H1 (cell line): ENCODE results near the gene AGBL1. TPM values are rescaled to one million over a fixed set of nuclear protein-coding genes. Genes with fewer than 3 reads are reported as not detected.

Source experiments
- CTCF ChIA-PET: fragments of 300-600 bp; sonication (Branson Sonifier 250); formaldehyde crosslinking; loops from one replicate; lab custom pipeline; 2021; ENCODE audit not compliant: partially characterized antibody; lab: Charles Lee
- POLR2A ChIA-PET: fragments of 300-600 bp; sonication (Branson Sonifier 250); formaldehyde crosslinking; loops from one replicate; lab custom pipeline; 2021; ENCODE audit warnings: inconsistent platforms; ENCODE audit not compliant: partially characterized antibody; lab: Charles Lee
- DNase-seq, 2 experiments: peaks; one replicate each; pipeline versions ENCODE4 v3.0.0 to v3.0.0-alpha.2; 2010 to 2022; ENCODE audit warnings: low spot score in 2 of 2, low read depth in 1 of 2, mixed read lengths in 1 of 2
- FAIRE-seq: peaks from 2 replicates; lab custom pipeline; 2011; peaks lifted over from hg19 to GRCh38; lab: Jason Lieb, UNC
- H2AFZ ChIP-seq: 2 replicates; pipeline ENCODE4 v1.8.1; 2012; ENCODE audit warnings: low read length, inconsistent platforms
- H2AK5ac ChIP-seq: 2 replicates; pipeline ENCODE4 v1.6.1; 2013; ENCODE audit warnings: low read depth, low read length
- H2BK120ac ChIP-seq: replicated peaks from 2 replicates; pipeline ENCODE3; 2013; ENCODE audit warnings: low read depth, low read length, inconsistent platforms
- H2BK12ac ChIP-seq: 2 replicates; pipeline ENCODE4 v1.6.1; 2013; ENCODE audit warnings: low read depth, low read length
- H2BK15ac ChIP-seq: 2 replicates; pipeline ENCODE4 v1.6.1; 2013; ENCODE audit warnings: low read length
- H2BK20ac ChIP-seq: 2 replicates; pipeline ENCODE4 v1.6.1; 2013; ENCODE audit warnings: low read length
- H2BK5ac ChIP-seq: 2 replicates; pipeline ENCODE4 v1.6.1; 2013; ENCODE audit warnings: low read depth, low read length
- H3K14ac ChIP-seq: 2 replicates; pipeline ENCODE4 v1.6.1; 2013; ENCODE audit warnings: inconsistent platforms; ENCODE audit not compliant: insufficient read length
- H3K18ac ChIP-seq: 2 replicates; pipeline ENCODE4 v1.6.1; 2013; ENCODE audit warnings: low read length; ENCODE audit errors: extremely low read depth
- H3K23ac ChIP-seq: 2 replicates; pipeline ENCODE4 v1.6.1; 2013; ENCODE audit warnings: inconsistent platforms; ENCODE audit not compliant: insufficient read length
- H3K23me2 ChIP-seq: 2 replicates; pipeline ENCODE4 v1.6.1; 2013; ENCODE audit warnings: low read depth, low read length
- H3K27ac ChIP-seq: 2 replicates; pipeline ENCODE4 v1.6.1; 2011; ENCODE audit warnings: low read depth, low read length, inconsistent platforms
- H3K27me3 ChIP-seq, 4 experiments: replicated peaks in 1 of 4; 1 replicate in 1 of 4; 2 replicates in 3 of 4; pipeline versions ENCODE4 v1.6.1 to v1.8.1; 2011 to 2013; ENCODE audit warnings: low read length in 3 of 4, mild to moderate bottlenecking in 3 of 4, inconsistent platforms in 2 of 4, mixed read lengths in 2 of 4, moderate library complexity in 1 of 4; ENCODE audit not compliant: control insufficient read depth in 3 of 4, insufficient read depth in 3 of 4; ENCODE audit errors: extremely low read depth in 1 of 4
- H3K36me3 ChIP-seq, 4 experiments: 2 replicates each; pipeline versions ENCODE4 v1.6.1 to v1.8.1; 2011 to 2013; ENCODE audit warnings: mild to moderate bottlenecking in 4 of 4, low read length in 3 of 4, moderate library complexity in 2 of 4, control low read depth in 1 of 4, inconsistent platforms in 1 of 4; ENCODE audit not compliant: insufficient read depth in 4 of 4, control insufficient read depth in 2 of 4
- H3K4ac ChIP-seq: replicated peaks from 2 replicates; pipeline ENCODE3; 2013; ENCODE audit warnings: low read length, low read depth, mixed read lengths, inconsistent platforms; ENCODE audit not compliant: insufficient read length
- H3K4me1 ChIP-seq, 4 experiments: replicated peaks in 1 of 4; 1 replicate in 1 of 4; 2 replicates in 3 of 4; pipeline versions ENCODE4 v1.6.1 to v1.8.1; 2011 to 2013; ENCODE audit warnings: low read length in 3 of 4, inconsistent platforms in 2 of 4, mixed read lengths in 1 of 4; ENCODE audit not compliant: insufficient read depth in 4 of 4, control insufficient read depth in 3 of 4
- H3K4me2 ChIP-seq, 2 experiments: 2 replicates each; pipeline versions ENCODE4 v1.6.1 to v1.8.1; 2011 to 2013; ENCODE audit warnings: low read depth in 2 of 2, low read length in 2 of 2, control low read depth in 1 of 2, inconsistent platforms in 1 of 2, mild to moderate bottlenecking in 1 of 2; ENCODE audit not compliant: insufficient read depth in 1 of 2
- H3K4me3 ChIP-seq, 4 experiments: fragments of 200-600, 300-600 bp in 1 of 4; sonication (generic), shearing (Covaris generic), sonication (Bioruptor Twin) in 1 of 4; 2 replicates each; pipeline versions ENCODE4 v1.5.1 to v1.8.1; 2011 to 2016; ENCODE audit warnings: low read length in 4 of 4, low read depth in 3 of 4, control low read depth in 2 of 4, inconsistent platforms in 2 of 4, mild to moderate bottlenecking in 2 of 4, mixed read lengths in 1 of 4, moderate library complexity in 1 of 4; ENCODE audit not compliant: insufficient read depth in 2 of 4; ENCODE audit errors: extremely low read depth in 1 of 4
- H3K56ac ChIP-seq: replicated peaks from 2 replicates; pipeline ENCODE3; 2013; ENCODE audit warnings: low read depth, mild to moderate bottlenecking, mixed read lengths, low read length, inconsistent platforms; ENCODE audit not compliant: insufficient read length
- H3K79me1 ChIP-seq: 2 replicates; pipeline ENCODE4 v1.6.1; 2013; ENCODE audit warnings: low read depth, low read length, control low read depth
- H3K79me2 ChIP-seq, 2 experiments: 2 replicates each; pipeline versions ENCODE4 v1.6.1 to v1.8.1; 2012 to 2013; ENCODE audit warnings: low read length in 2 of 2, mild to moderate bottlenecking in 2 of 2, inconsistent platforms in 1 of 2; ENCODE audit not compliant: insufficient read depth in 2 of 2, control insufficient read depth in 1 of 2
- H3K9ac ChIP-seq, 4 experiments: replicated peaks in 1 of 4; 1 replicate in 1 of 4; 2 replicates in 3 of 4; pipeline versions ENCODE4 v1.6.1 to v1.8.1; 2011 to 2013; ENCODE audit warnings: low read depth in 3 of 4, low read length in 3 of 4, control low read depth in 2 of 4, mild to moderate bottlenecking in 2 of 4, moderate library complexity in 2 of 4, inconsistent platforms in 1 of 4; ENCODE audit errors: extremely low read depth in 1 of 4
- H3K9me3 ChIP-seq, 2 experiments: 2 replicates each; pipeline versions ENCODE4 v1.6.1 to v1.8.1; 2012 to 2013; ENCODE audit warnings: mild to moderate bottlenecking in 2 of 2, moderate library complexity in 2 of 2, control low read depth in 1 of 2, inconsistent platforms in 1 of 2, low read depth in 1 of 2, low read length in 1 of 2, mixed read lengths in 1 of 2; ENCODE audit not compliant: insufficient read depth in 2 of 2
- H4K20me1 ChIP-seq, 2 experiments: replicated peaks in 1 of 2; 2 replicates each; pipeline versions ENCODE3 to v1.8.1; 2011 to 2013; ENCODE audit warnings: inconsistent platforms in 2 of 2, low read length in 2 of 2, mild to moderate bottlenecking in 1 of 2; ENCODE audit not compliant: insufficient read depth in 2 of 2, control insufficient read depth in 1 of 2
- H4K5ac ChIP-seq: 2 replicates; pipeline ENCODE4 v1.6.1; 2013; ENCODE audit warnings: low read length, low read depth, mixed read lengths, inconsistent platforms; ENCODE audit not compliant: insufficient read length
- H4K8ac ChIP-seq: 2 replicates; pipeline ENCODE4 v1.8.0; 2013; ENCODE audit warnings: mild to moderate bottlenecking, moderate library complexity, low read length, inconsistent platforms; ENCODE audit not compliant: insufficient read depth; ENCODE audit errors: extremely low read depth
- H4K91ac ChIP-seq: replicated peaks from 2 replicates; pipeline ENCODE3; 2013; ENCODE audit warnings: low read length, mixed read lengths, inconsistent platforms; ENCODE audit not compliant: insufficient read length
- JUND ChIP-seq: IDR thresholded peaks from 2 replicates; pipeline ENCODE4 v1.6.1; 2011; ENCODE audit warnings: mild to moderate bottlenecking, improper control_type of control experiment, low read length
- KDM1A ChIP-seq: fragments of 200-600, 300-600 bp; sonication (generic); IDR thresholded peaks from 2 replicates; pipeline ENCODE4 v1.7.1; 2016; ENCODE audit warnings: mild to moderate bottlenecking, low read length, borderline replicate concordance
- RNF2 ChIP-seq: fragments of 200-900, 300-1000 bp; sonication (generic); IDR thresholded peaks from 2 replicates; pipeline ENCODE4 v1.7.1; 2016; ENCODE audit warnings: borderline replicate concordance, low read depth, mild to moderate bottlenecking, antibody characterized with exemption, low read length; ENCODE audit not compliant: poor library complexity, severe bottlenecking; ENCODE audit errors: missing control alignments
- SAP30 ChIP-seq: fragments of 300-600 bp; sonication (generic); IDR thresholded peaks from 2 replicates; pipeline ENCODE4 v1.7.1; 2012; ENCODE audit warnings: low read length, moderate library complexity, mild to moderate bottlenecking, inconsistent platforms; ENCODE audit not compliant: insufficient read depth, insufficient replicate concordance
- WGBS, 2 experiments: shearing (Covaris generic) in 1 of 2; methylation state at CpG; one replicate each; pipeline versions ENCODE4 v1.1.6 to v1.1.7; 2013 to 2015; ENCODE audit warnings: low lambda C conversion rate in 2 of 2, mixed read lengths in 2 of 2, inconsistent platforms in 1 of 2, low coverage in 1 of 2, missing lambda C conversion rate in 1 of 2; ENCODE audit not compliant: insufficient replicate concordance in 2 of 2, insufficient coverage in 1 of 2, insufficient read length in 1 of 2; ENCODE audit errors: extremely low coverage in 1 of 2, missing lambda C conversion rate in 1 of 2; 5-methylcytosine and 5-hydroxymethylcytosine counted together
- polyA plus RNA-seq, 7 experiments: library from polyadenylated mRNA; depleted of rRNA in 3 of 7; stranded (reverse) in 5 of 7; unstranded in 2 of 7; fragments of >200 nt in 5 of 7; fragments of 200-250 nt in 2 of 7; gene quantifications; 1 replicate in 5 of 7; 2 replicates in 1 of 7; 4 replicates in 1 of 7; pipeline versions ENCODE4 v1.2.1 to v1.2.3, GENCODE V29; 2011 to 2013; ENCODE audit warnings: missing spikeins in 2 of 7, mixed read lengths in 2 of 7
- total RNA-seq: library from RNA; stranded (reverse); fragmentation: NEBNext Ultra II Directional; extraction: Animal tissue kit (Norgen Biotek cat#: 25700); gene quantifications from 2 replicates; pipeline ENCODE4 v1.2.1, GENCODE V29; 2021

AGBL1 gene
- total and polyA plus RNA-seq, 2 of the 8 experiments (the other 6 are each of a cell fraction or from before 2014, with no cell fraction given) = not detected

GRCh38 chr15:86273309-86273708, 193.6 kb downstream of the AGBL1 start:
- no peak overlapping the region for H3K23ac ChIP-seq
- H3K56ac ChIP-seq = no peak overlapping the region
- no peaks in the 10 kb centered on the region for H3K9me3 ChIP-seq
- H3K79me2 ChIP-seq = no peaks in the 10 kb centered on the region
- H3K36me3 ChIP-seq = no peaks in the 10 kb centered on the region
- no peak overlapping the region for H2AK5ac ChIP-seq
- H3K4me2 ChIP-seq = no peak overlapping the region
- H2BK5ac ChIP-seq = no peak overlapping the region
- no peaks in the 10 kb centered on the region for H4K20me1 ChIP-seq
- no peak overlapping the region for H4K91ac ChIP-seq
- H3K4me1 ChIP-seq = no peaks in the 10 kb centered on the region
- ChIA-PET POLR2A (no interaction called here), CTCF (no interaction called here)
- H2AFZ ChIP-seq = no peak overlapping the region
- no peak overlapping the region for H2BK12ac ChIP-seq
- no peak for FAIRE-seq
- no peak overlapping the region for H3K4me3 ChIP-seq
- DNase-seq = no peak
- no peak overlapping the region for H3K27ac ChIP-seq
- H4K8ac ChIP-seq = no peak overlapping the region
- no peak overlapping the region for H3K4ac ChIP-seq
- H3K14ac ChIP-seq = no peak overlapping the region
- H2BK120ac ChIP-seq = no peak overlapping the region
- H3K9ac ChIP-seq = no peak overlapping the region
- H3K23me2 ChIP-seq = no peaks in the 10 kb centered on the region; the same call in 1 of the 2 replicates
- no peak overlapping the region for H2BK15ac ChIP-seq
- H3K18ac ChIP-seq = no peak overlapping the region
- 88% methylated on average over 2 of the region's 2 CpGs; no CpG with 5 or more reads in 1 of the 2 experiments for WGBS, 2 experiments
- H4K5ac ChIP-seq = no peak overlapping the region
- no peaks in the 10 kb centered on the region for H3K27me3 ChIP-seq
- H3K79me1 ChIP-seq = no peaks in the 10 kb centered on the region
- no peak overlapping the region for H2BK20ac ChIP-seq
- TF ChIP-seq SAP30 = no peak
- no peak for TF ChIP-seq KDM1A
- no peak for TF ChIP-seq JUND
- no peak for TF ChIP-seq RNF2
